Fibroblast of villous mesenchyme (primary cell): ENCODE measurements around the gene PFDN2. TPM values are rescaled to one million over a fixed set of nuclear protein-coding genes. Genes with fewer than 3 reads are reported as not detected.

ENCODE experiments used
- DNase-seq: peaks from one replicate; pipeline ENCODE4 v3.0.0-alpha.2; 2010; ENCODE audit warnings: low read depth
- H3K4me3 ChIP-seq: 2 replicates; pipeline ENCODE4 v1.5.1; 2011; ENCODE audit warnings: low read depth, mild to moderate bottlenecking, low read length
- total RNA-seq: library from RNA; depleted of rRNA; stranded (reverse); fragments of >200 nt; gene quantifications from 2 replicates; pipeline ENCODE4 v1.2.3, GENCODE V29; 2012
- TF ChIP-seq, protein P1 (sequence below): IDR thresholded peaks from 2 replicates; pipeline ENCODE4 v1.5.1; 2012; ENCODE audit warnings: low read depth, mild to moderate bottlenecking, low read length; ENCODE audit not compliant: insufficient read depth

PFDN2 gene
- total RNA-seq, 1 donor, result 25.9 TPM

DNA sequence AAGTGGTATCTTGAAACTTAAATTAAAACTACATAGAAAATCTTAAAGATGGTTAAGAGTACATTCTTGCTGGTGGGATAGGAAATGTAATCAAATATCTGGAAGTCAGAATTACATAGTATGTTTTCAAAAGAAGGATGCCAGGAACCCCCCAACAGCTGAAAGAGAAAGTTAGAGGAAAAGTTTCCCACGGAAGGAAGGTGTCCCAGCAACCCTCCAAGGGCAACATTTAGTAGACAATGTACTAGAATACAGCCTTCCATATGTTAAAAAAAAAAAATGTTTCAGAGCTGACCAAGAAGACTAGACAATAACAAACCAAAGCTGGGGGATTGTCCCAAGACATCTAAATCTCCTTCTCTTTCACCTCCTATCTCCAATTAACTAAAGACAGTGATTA is 12.4 kb upstream of the PFDN2 start:
- TF ChIP-seq, protein P1, sequence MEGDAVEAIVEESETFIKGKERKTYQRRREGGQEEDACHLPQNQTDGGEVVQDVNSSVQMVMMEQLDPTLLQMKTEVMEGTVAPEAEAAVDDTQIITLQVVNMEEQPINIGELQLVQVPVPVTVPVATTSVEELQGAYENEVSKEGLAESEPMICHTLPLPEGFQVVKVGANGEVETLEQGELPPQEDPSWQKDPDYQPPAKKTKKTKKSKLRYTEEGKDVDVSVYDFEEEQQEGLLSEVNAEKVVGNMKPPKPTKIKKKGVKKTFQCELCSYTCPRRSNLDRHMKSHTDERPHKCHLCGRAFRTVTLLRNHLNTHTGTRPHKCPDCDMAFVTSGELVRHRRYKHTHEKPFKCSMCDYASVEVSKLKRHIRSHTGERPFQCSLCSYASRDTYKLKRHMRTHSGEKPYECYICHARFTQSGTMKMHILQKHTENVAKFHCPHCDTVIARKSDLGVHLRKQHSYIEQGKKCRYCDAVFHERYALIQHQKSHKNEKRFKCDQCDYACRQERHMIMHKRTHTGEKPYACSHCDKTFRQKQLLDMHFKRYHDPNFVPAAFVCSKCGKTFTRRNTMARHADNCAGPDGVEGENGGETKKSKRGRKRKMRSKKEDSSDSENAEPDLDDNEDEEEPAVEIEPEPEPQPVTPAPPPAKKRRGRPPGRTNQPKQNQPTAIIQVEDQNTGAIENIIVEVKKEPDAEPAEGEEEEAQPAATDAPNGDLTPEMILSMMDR, result no peak
- no peak overlapping the region for H3K4me3 ChIP-seq
- no peak for DNase-seq

DNA sequence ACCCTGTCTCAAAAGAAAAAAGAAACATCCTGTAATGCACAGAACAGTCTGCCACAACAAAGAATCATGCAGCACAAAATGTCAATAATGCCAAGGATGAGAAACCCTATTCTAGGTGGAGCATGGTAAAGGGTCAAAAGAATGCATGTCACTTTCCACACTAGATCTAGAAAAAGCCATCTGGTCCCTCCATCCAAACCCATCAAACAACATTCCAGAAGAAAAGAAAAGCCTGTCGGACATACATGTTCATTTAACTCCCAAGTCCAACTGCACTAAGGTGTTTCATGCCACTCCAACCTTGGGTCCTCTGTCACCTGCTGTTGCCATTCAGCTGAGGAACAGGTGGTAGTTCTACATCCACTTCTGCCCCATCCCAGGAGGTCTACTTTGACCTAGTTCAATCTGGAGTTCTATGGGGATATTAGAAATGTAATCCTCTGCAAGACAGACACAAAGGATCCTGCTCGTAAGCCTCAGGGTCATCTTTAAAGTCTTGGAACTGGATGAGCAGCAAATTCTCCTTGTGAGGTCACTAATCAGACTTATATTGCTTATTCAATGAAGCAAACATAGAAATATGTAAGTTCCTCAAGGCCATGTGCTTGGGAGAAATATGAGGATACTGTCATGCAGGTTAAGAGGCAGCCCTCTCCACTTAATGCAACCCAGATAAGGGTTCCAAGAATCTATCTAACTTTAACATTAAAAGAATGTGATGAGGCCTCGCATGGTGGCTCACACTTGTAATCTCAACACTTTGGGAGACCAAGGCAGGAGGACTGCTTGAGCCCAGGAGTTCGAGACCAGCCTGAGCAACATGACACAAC is 11.0 kb upstream of the PFDN2 start:
- TF ChIP-seq, protein P1, result no peak
- H3K4me3 ChIP-seq, result no peak overlapping the region
- DNase-seq, result no peak

DNA sequence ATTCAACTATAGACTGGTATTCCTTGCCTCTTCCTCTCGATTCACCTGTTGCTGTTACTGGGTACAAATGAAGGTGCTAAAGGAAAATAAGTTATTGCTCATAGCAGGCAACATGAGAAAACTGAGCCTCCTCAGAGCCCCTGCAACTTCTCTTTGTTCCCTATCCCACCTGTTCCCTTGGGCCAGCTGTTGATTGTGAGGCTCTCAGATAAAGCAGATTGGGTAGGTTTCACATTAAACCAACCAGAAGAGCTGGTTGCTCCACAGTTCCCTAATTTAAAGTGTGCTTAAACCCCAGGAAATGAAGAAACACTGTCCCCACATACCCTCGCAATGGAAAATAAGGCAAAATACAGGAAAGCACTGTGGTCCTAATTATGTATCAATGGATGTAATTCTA is 9.8 kb upstream of the PFDN2 start:
- H3K4me3 ChIP-seq, result no peak overlapping the region
- DNase-seq, result no peak
- TF ChIP-seq, protein P1, result no peak

DNA sequence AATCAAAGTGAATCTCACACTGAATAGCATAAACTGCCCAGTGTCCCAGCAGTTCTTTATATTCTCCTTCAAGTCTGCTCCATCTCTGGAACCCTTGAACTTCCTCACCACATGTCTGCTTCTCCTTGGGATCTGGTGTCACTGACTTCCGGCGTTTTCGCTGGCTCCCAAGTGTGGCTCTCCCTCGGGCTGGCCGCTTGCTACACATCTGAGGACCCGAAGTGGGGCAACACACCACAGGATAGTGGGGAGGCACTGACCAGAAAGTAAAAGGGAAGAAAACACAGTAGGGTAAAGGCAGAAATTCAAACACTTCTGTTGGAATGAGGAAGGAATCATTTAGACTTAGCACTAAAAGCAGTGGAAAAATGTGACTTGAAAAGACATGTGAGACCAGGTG is 5.1 kb upstream of the PFDN2 start:
- no peak overlapping the region for H3K4me3 ChIP-seq
- DNase-seq, result no peak
- TF ChIP-seq, protein P1, result no peak

GRCh38 chr1:161121834-161122233 is 4.0 kb upstream of the PFDN2 start:
- TF ChIP-seq, protein P1, result no peak
- no peak for DNase-seq
- no peak overlapping the region for H3K4me3 ChIP-seq

- DNase-seq, result no peak
- TF ChIP-seq, protein P1, result no peak
- H3K4me3 ChIP-seq, result no peak overlapping the region
These were observed 3.3 kb upstream of the PFDN2 start for GRCh38 chr1:161121042-161121650.
